Suprapubic skin (tissue), 3 donors: Measurements from ENCODE around the gene CDON.

Experiments
- CTCF ChIP-seq, 2 donors: fragments of 200-600 bp in 1 of 2; fragments of 450-650 bp in 1 of 2; sonication (generic) in 1 of 2; IDR thresholded peaks; one replicate each; pipeline ENCODE4 v1.5.1; 2016 to 2019; ENCODE audit warnings: antibody characterized with exemption in 2 of 2, mild to moderate bottlenecking in 1 of 2, moderate library complexity in 1 of 2
- EP300 ChIP-seq: sonication (generic); formaldehyde crosslinking; IDR thresholded peaks from one replicate; pipeline ENCODE4 v1.6.1; 2017; ENCODE audit warnings: antibody characterized with exemption

- no peak for TF ChIP-seq CTCF (IDR thresholded peaks at IDR 0.05)
- TF ChIP-seq EP300, result no peak
Observed at GRCh38 chr11:126060757-126061171, 1.9 kb downstream of the CDON start.
